GM23338 (cell line): ENCODE data around the gene KYAT1. TPM values are rescaled to one million over a fixed set of nuclear protein-coding genes. Genes with fewer than 3 reads are reported as not detected.

Experiments
- ATAC-seq: fragments of 200-7000 bp; cut with Tn5 transposase; 3 replicates; pipeline ENCODE4 v1.9.1; 2020
- DNase-seq: peaks from one replicate; pipeline ENCODE4 v3.0.0-alpha.2; 2015; ENCODE audit warnings: low spot score
- H2AFZ ChIP-seq: fragments of 200-600 bp; sonication (generic); 2 replicates; pipeline ENCODE4 v1.8.0; 2016; ENCODE audit warnings: antibody characterized with exemption, mild to moderate bottlenecking, moderate library complexity
- H3F3A ChIP-seq: fragments of 200-600 bp; sonication (generic); replicated peaks from 2 replicates; pipeline ENCODE4 v1.8.0; 2017; ENCODE audit warnings: antibody characterized with exemption, mixed run types, low read depth
- H3K27ac ChIP-seq: fragments of 200-600 bp; sonication (generic); 2 replicates; pipeline ENCODE4 v1.6.1; 2016; ENCODE audit warnings: low read depth
- H3K27me3 ChIP-seq: fragments of 200-600 bp; sonication (generic); 2 replicates; pipeline ENCODE4 v1.8.0; 2016; ENCODE audit warnings: mild to moderate bottlenecking, mixed run types, moderate library complexity; ENCODE audit not compliant: insufficient read depth
- H3K36me3 ChIP-seq: fragments of 200-600 bp; sonication (generic); 2 replicates; pipeline ENCODE4 v1.8.0; 2016; ENCODE audit warnings: mild to moderate bottlenecking; ENCODE audit not compliant: insufficient read depth
- H3K4me1 ChIP-seq: fragments of 200-600 bp; sonication (generic); 2 replicates; pipeline ENCODE4 v1.8.0; 2016; ENCODE audit warnings: mild to moderate bottlenecking, moderate library complexity; ENCODE audit not compliant: insufficient read depth
- H3K4me2 ChIP-seq: fragments of 200-600 bp; sonication (generic); 2 replicates; pipeline ENCODE4 v1.7.1; 2017; ENCODE audit warnings: mixed run types
- H3K4me3 ChIP-seq: fragments of 200-600 bp; sonication (generic); 2 replicates; pipeline ENCODE4 v1.6.1; 2016; ENCODE audit warnings: mixed run types
- H3K79me2 ChIP-seq: fragments of 200-600 bp; sonication (generic); replicated peaks from 2 replicates; pipeline ENCODE4 v1.8.0; 2017; ENCODE audit warnings: mild to moderate bottlenecking; ENCODE audit not compliant: insufficient read depth
- H3K9me2 ChIP-seq: fragments of 200-600 bp; sonication (generic); 2 replicates; pipeline ENCODE4 v1.8.0; 2017; ENCODE audit not compliant: insufficient read depth
- H4K20me1 ChIP-seq: fragments of 200-600 bp; sonication (generic); replicated peaks from 2 replicates; pipeline ENCODE4 v1.8.0; 2017; ENCODE audit warnings: mild to moderate bottlenecking; ENCODE audit not compliant: insufficient read depth
- H3K27ac Mint-ChIP-seq: 2 replicates; pipeline ENCODE4 v1.8.0; 2020; ENCODE audit warnings: inconsistent platforms, mild to moderate bottlenecking, moderate library complexity, mixed read lengths
- H3K27me3 Mint-ChIP-seq: 3 replicates; pipeline ENCODE4 v1.8.0; 2022; ENCODE audit warnings: low read depth, mild to moderate bottlenecking, moderate library complexity, mixed read lengths, inconsistent platforms; ENCODE audit not compliant: insufficient read depth, poor library complexity
- H3K36me3 Mint-ChIP-seq: 3 replicates; pipeline ENCODE4 v1.8.0; 2021; ENCODE audit warnings: low read depth, mild to moderate bottlenecking, inconsistent platforms, moderate library complexity, mixed read lengths
- H3K4me1 Mint-ChIP-seq: 3 replicates; pipeline ENCODE4 v1.8.0; 2020; ENCODE audit warnings: mild to moderate bottlenecking, inconsistent platforms, mixed read lengths
- H3K4me3 Mint-ChIP-seq: 3 replicates; pipeline ENCODE4 v1.8.0; 2021; ENCODE audit warnings: moderate library complexity, mild to moderate bottlenecking, inconsistent platforms, mixed read lengths
- H3K9me3 Mint-ChIP-seq: 3 replicates; pipeline ENCODE4 v1.8.0; 2020; ENCODE audit warnings: moderate library complexity, mild to moderate bottlenecking, inconsistent platforms, mixed read lengths
- ETS1 ChIP-seq: IDR thresholded peaks from 2 replicates; pipeline ENCODE4 v1.6.1; 2016; ENCODE audit warnings: antibody characterized with exemption
- EZH2phosphoT487 ChIP-seq: fragments of 200-600 bp; sonication (generic); IDR thresholded peaks from one replicate; pipeline ENCODE4 v1.8.1; 2018; ENCODE audit warnings: antibody characterized with exemption; ENCODE audit not compliant: unreplicated experiment
- JUNB ChIP-seq: IDR thresholded peaks from one replicate; pipeline ENCODE4 v1.6.1; 2016; ENCODE audit warnings: antibody characterized with exemption; ENCODE audit not compliant: unreplicated experiment
- STAT1 ChIP-seq: IDR thresholded peaks from one replicate; pipeline ENCODE4 v1.6.1; 2016; ENCODE audit warnings: antibody characterized with exemption; ENCODE audit not compliant: unreplicated experiment
- ZNF114 ChIP-seq: fragments of 250-450 bp; sonication (Bioruptor Pico); IDR thresholded peaks from 2 replicates; pipeline ENCODE4 v1.5.0; 2020; ENCODE audit warnings: mild to moderate bottlenecking, moderate library complexity
- ZNF462 ChIP-seq: fragments of 250-450 bp; sonication (Bioruptor Pico); IDR thresholded peaks from 2 replicates; pipeline ENCODE4 v1.5.0; 2020; ENCODE audit warnings: mild to moderate bottlenecking, moderate library complexity
- polyA plus RNA-seq: library from polyadenylated mRNA; unstranded; fragments of >200 nt; fragmentation: Nextera tagmentation; extraction: Ambion mirVana; gene quantifications from 2 replicates; pipeline ENCODE4 v1.2.1, GENCODE V29; 2016
- total RNA-seq: library from RNA; depleted of rRNA; stranded (reverse); fragments of >200 nt; shearing (Covaris generic); gene quantifications from 2 replicates; pipeline ENCODE4 v1.2.3, GENCODE V29; 2014

KYAT1 gene
- total and polyA plus RNA-seq, 2 experiments from 2014 or later, result 26.1 to 34.0 TPM

GRCh38 chr9:128902351-128903078 lies 20.8 kb upstream of the KYAT1 start:
- H3K9me3 Mint-ChIP-seq, result no peaks in the 10 kb centered on the region
- TF ChIP-seq EZH2phosphoT487 (no peak), ZNF462 (CRISPR knock-in tag) (no peak), JUNB (no peak), STAT1 (no peak), ZNF114 (CRISPR knock-in tag) (no peak), ETS1 (no peak)
- Histone ChIP-seq H3K36me3 (no peaks in the 10 kb centered on the region), H3K4me2 (no peak overlapping the region), H4K20me1 (peaks cover 25% of the 10 kb centered on the region), H3K9me2 (no peaks in the 10 kb centered on the region), H3K27ac (no peak overlapping the region), H3K27me3 (no peaks in the 10 kb centered on the region), H3F3A (no peaks in the 10 kb centered on the region), H3K4me3 (no peak overlapping the region), H3K79me2 (peaks cover 29% of the 10 kb centered on the region), H2AFZ (no peak overlapping the region), H3K4me1 (no peaks in the 10 kb centered on the region)
- ATAC-seq, result no peak
- peaks cover 30% of the 10 kb centered on the region for H3K36me3 Mint-ChIP-seq
- DNase-seq, result no peak
- no peak overlapping the region; the same call in 1 of the 2 replicates for H3K27ac Mint-ChIP-seq
- peaks cover 12% of the 10 kb centered on the region for H3K4me1 Mint-ChIP-seq
- peaks cover 4% of the 10 kb centered on the region for H3K27me3 Mint-ChIP-seq
- no peak overlapping the region for H3K4me3 Mint-ChIP-seq
